Measurements from ENCODE around the gene SMURF2.

SMURF2 gene

DNA sequence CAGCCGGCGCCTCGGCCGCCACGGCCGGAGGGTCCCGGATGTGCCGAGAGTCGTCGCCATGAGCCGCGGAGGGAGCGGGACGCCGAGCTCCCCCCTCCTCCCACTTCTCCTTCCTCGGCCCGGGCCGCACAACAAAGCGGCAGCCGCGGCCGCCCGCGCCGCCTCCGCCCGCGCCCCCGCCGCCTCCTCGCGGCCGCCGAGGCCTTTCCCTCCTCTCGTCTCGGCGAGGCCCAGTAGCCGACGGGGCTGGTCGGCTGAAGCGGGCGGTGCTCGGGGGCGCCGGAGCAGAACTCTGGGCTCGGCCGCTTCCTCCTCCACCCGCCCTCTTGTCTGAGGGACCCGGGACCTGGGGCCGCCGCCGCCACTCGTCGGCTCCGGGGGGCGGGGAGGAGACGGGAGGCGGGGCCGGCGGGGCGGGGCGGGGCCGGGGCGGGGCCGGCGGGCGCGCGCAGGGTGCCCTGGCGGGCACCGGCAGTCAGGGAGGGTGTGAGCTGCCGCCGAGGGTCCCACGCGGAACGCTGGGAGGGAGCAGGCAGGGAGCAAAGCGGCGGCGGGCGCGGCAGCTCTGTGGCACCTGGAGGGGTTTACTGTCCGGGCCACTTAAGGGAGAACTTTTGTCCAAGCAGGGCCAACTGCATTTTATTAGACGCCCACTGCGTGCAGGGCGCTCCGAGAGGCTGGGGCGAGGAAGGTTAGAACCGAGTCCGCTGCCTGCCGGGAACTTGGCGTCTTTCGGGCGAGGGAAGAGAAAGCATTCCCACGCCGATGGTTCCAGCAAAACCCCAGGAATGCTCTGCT, at the start of gene SMURF2:
TSS of gene SMURF2 (minus strand) at position 332 of the 798 bp plus-strand sequence. CDS start 427 bp downstream, outside the sequence.
- intact Hi-C loops (cut with DNase I): no loop called here
- peak; percentile 37 to 90 (median 83) for DNase-seq

DNA sequence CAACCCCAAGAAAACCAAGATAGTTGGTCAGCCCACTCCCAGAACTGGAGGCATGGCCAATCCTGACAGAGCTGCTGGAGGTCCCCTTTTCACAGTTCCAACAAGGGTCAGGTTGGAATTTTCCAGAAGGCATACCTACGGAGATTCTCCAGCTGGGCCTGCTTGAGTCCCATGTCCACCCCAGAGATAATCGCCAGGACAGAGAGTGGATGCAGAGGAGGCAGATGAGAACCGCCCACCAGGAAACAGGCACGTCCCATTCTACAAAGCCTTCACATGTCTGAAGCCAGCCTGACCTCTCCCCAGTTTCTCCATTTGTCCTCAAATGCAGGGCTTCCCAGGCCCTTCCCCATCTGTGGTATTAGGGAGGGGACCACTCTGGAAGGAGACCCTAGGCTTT, 47.4 kb upstream of the SMURF2 start:
- intact Hi-C loops (cut with DNase I): no loop called here

GRCh38 chr17:64707050-64707591, 45.0 kb upstream of the SMURF2 start:
- peak in 40 of 42 donors; percentile 8 to 69 (median 46) for DNase-seq
- intact Hi-C loops (cut with DNase I): no loop called here

More for the DNA sequence above, 47.4 kb upstream of the SMURF2 start:
- DNase-seq: no peak

- intact Hi-C loops (cut with DNase I): no loop called here
- no peak for DNase-seq
Measured at GRCh38 chr17:64706224-64707049, 44.3 kb upstream of the SMURF2 start.

DNA sequence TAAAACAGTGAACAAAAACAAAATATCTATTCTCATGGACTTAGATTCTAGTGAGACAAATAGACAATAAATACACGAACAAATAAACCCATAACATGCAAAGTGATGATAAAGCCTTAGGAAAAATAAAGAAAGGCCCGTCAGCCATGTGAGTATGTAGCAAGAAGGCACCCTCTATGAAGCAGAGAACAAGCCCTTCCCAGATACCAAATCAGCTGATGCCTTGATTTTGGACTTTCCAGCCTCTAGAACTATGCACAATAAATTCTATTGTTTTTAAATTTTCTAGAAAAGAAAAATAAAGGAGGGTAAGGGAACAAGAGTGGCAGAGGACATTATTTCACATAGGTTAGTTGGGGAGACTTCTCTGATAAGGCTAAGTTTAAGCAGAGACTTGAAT, 40.7 kb upstream of the SMURF2 start:
- intact Hi-C loops (cut with DNase I): no loop called here
- DNase-seq: no peak

GRCh38 chr17:64698725-64699124, 36.6 kb upstream of the SMURF2 start:
- intact Hi-C loops (cut with DNase I): no loop called here
- DNase-seq: no peak

GRCh38 chr17:64694207-64694606, 32.1 kb upstream of the SMURF2 start:
- peak in 3 of 42 donors; percentile 21 to 48 (median 41) for DNase-seq
- intact Hi-C loops (cut with DNase I): no loop called here

- no peak for DNase-seq
- intact Hi-C loops (cut with DNase I): no loop called here
Measured at GRCh38 chr17:64692187-64692586, 30.1 kb upstream of the SMURF2 start.

DNA sequence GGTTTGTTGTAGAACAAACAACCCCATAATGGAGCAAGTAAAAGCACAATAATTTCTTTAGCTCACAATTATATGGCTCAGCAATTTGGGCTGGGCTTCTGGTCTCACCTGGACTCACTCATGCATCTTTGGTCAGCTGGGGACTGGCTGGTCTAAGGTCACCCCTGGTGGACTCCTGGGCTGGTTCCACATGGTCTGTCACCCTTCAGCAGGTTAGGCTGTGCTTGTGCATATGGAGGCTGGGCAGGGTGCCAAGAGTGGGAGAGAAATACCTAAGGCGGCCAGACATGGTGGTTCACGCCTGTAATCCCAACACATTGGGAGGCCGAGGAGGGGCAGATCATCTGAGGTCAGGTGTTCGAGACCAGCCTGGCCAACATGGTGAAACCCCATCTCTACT, 27.0 kb upstream of the SMURF2 start:
- intact Hi-C loops (cut with DNase I): no loop called here

DNA sequence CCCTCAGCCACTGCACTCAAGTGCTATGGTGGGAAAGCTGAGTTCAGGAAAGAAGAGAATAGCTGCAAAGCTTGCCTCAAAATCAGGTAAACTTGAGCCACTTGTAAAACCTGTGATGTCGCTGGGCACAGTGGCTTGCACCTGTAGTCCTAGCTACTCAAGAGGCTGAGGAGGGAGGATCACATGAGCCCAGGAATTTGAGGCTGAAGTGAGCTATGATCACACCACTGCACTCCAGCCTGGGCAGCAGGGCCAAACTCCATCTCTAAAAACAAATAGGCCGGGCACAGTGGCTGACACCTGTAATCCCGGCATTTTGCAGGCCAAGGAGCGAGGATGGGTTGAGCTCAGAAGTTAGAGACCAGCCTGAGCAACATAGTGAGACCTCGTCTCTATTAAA, 26.4 kb upstream of the SMURF2 start:
- DNase-seq: no peak
- intact Hi-C loops (cut with DNase I): no loop called here

More for the DNA sequence above, 27.0 kb upstream of the SMURF2 start:
- no peak for DNase-seq

DNA sequence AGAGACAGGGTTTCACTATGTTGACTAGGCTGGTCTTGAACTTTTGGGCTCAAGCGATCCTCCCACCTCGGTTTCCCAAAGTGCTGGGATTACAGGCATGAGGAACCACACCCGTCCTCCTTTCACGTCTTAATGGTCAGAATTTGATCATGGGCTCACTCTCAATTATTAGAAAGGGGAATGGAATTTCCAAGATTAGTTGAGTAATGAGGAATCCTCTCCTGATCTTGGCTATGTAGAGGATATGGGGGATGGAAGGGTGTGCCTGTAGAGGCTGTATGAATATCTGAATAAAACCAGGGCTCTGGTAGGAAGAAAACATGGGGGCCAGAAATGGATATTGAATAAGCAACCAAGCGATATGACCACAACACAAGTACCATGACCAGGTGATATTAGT, 25.9 kb upstream of the SMURF2 start:
- intact Hi-C loops (cut with DNase I): no loop called here
- no peak for DNase-seq

GRCh38 chr17:64687376-64687775, 25.3 kb upstream of the SMURF2 start:
- intact Hi-C loops (cut with DNase I): no loop called here
- no peak for DNase-seq

DNA sequence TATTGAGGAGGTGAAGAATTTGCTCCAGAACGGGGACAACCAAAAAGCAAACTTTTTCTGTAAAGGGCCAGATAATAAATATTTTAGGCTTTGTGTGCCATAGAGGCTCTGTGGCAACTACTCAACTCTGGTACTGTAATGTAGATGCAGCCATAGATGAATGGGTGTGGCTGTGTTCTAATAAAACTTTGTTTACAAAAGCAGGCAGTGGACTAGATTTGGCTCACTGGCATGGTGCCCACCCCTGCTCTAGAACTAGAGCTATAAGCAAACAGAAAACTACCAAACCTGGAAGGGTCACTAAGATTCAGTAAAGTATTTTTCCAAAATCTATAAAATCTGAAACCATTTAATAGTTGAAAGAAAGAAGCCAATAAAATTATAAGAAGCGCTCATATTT, 24.6 kb upstream of the SMURF2 start:
- DNase-seq: no peak
- intact Hi-C loops (cut with DNase I): no loop called here

GRCh38 chr17:64685705-64686104, 23.6 kb upstream of the SMURF2 start:
- no peak for DNase-seq
- intact Hi-C loops (cut with DNase I): no loop called here

GRCh38 chr17:64683796-64684195, 21.7 kb upstream of the SMURF2 start:
- no peak for DNase-seq
- intact Hi-C loops (cut with DNase I): no loop called here

DNA sequence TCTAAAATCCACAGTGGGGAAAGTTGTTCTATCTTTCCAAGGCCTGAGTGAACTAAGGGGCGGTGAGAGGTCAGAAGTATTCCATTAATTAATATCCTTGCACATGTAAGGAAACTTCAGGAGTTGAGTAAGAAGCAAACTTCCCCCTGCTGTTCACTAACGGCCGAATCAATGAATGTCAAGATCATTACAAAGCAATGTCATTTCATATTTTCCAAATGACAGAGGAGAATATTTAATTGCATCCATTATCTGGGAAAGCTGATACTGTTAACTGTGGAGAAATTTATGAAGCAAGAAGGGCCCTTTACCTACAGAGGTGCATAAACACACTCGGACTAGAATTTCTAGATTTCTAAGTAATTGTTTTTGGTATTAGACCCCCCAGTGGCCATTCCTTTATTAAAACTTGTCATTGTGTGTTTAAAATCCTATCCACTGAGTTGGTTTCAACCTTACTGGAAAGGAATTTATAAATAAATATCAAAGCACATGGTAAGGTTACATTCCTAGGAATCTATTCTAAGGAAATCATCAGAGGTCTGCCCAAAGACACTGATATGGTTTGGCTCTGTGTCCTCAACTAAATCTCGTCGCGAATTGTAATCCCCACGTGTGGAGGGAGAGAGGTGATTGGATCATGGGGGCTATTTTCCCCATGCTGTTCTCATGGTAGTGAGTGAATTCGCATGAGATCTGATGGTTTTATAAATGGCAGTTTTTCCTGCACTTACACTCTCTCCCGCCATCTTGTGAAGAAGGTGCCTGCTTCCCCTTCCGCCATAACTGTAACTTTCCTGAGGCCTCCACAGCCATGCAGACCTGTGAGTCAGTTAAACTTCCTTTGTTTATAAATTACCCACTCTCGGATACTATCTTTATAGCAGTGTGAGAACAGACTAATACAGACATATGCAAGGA, 20.4 kb upstream of the SMURF2 start:
- DNase-seq: no peak
- intact Hi-C loops (cut with DNase I): no loop called here

- DNase-seq: no peak
- intact Hi-C loops (cut with DNase I): no loop called here
Measured at GRCh38 chr17:64679710-64680216, 17.7 kb upstream of the SMURF2 start.

DNA sequence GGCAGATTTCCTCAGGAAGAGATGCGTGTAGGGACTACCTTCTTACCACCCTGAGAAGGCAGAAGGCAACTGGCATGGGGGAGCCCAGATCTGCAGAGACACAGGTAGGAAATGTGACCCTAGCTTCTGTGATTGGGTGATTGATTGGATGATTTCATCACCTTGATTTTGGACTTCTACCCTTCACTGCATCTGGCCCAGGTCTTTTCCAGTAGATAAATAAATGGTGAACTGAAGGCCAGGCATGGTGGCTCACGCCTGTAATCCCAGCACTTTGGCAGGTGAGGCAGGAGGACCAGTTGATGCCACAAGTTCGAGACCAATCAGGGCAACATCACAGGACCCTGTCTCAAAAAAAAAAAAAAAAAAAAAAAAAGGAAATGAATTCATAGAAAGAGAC, 14.7 kb upstream of the SMURF2 start:
- DNase-seq: no peak
- intact Hi-C loops (cut with DNase I): no loop called here
